Activated CD8-positive, alpha-beta memory T cell treated with anti-CD3 and anti-CD28 coated beads, Interleukin-2, amount 10 ng/mL, durations not matched to agents 7 days and 5 days (primary cell): ENCODE results near the gene KLHL30. TPM values are rescaled to one million over a fixed set of nuclear protein-coding genes. Genes with fewer than 3 reads are reported as not detected.

Experiments used
- ATAC-seq: fragments of 150-1000 bp; cut with Tn5 transposase; one replicate; pipeline ENCODE4 v1.10.0; 2021; ENCODE audit warnings: moderate library complexity
- CTCF ChIA-PET: fragments of 350-600 bp; sonication (Branson Sonifier 250); formaldehyde crosslinking; loops from one replicate; lab custom pipeline; 2021; ENCODE audit warnings: antibody characterized with exemption; lab: Charles Lee
- DNase-seq: peaks from one replicate; pipeline ENCODE4 v3.0.0-alpha.2; 2020
- H3K27ac Mint-ChIP-seq: one replicate; pipeline ENCODE4 v1.8.0; 2021; ENCODE audit warnings: mild to moderate bottlenecking, mixed read lengths
- H3K27me3 Mint-ChIP-seq: one replicate; pipeline ENCODE4 v1.8.0; 2021; ENCODE audit warnings: mixed read lengths
- H3K36me3 Mint-ChIP-seq: one replicate; pipeline ENCODE4 v1.8.0; 2021; ENCODE audit warnings: mild to moderate bottlenecking, mixed read lengths
- H3K4me1 Mint-ChIP-seq: one replicate; pipeline ENCODE4 v1.8.0; 2021; ENCODE audit warnings: mixed read lengths
- H3K4me3 Mint-ChIP-seq: one replicate; pipeline ENCODE4 v1.8.0; 2021; ENCODE audit warnings: mild to moderate bottlenecking, moderate library complexity, mixed read lengths
- H3K9me3 Mint-ChIP-seq: one replicate; pipeline ENCODE4 v1.8.0; 2022; ENCODE audit warnings: low read depth, mixed read lengths
- total RNA-seq, 2 experiments: library from RNA; stranded (reverse); gene quantifications; one replicate each; pipeline ENCODE4 v1.2.3, GENCODE V29; 2021

KLHL30 gene, protein sequence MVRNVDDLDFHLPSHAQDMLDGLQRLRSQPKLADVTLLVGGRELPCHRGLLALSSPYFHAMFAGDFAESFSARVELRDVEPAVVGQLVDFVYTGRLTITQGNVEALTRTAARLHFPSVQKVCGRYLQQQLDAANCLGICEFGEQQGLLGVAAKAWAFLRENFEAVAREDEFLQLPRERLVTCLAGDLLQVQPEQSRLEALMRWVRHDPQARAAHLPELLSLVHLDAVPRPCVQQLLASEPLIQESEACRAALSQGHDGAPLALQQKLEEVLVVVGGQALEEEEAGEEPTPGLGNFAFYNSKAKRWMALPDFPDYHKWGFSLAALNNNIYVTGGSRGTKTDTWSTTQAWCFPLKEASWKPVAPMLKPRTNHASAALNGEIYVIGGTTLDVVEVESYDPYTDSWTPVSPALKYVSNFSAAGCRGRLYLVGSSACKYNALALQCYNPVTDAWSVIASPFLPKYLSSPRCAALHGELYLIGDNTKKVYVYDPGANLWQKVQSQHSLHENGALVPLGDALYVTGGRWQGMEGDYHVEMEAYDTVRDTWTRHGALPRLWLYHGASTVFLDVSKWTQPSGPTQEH
- not detected for total RNA-seq

DNA sequence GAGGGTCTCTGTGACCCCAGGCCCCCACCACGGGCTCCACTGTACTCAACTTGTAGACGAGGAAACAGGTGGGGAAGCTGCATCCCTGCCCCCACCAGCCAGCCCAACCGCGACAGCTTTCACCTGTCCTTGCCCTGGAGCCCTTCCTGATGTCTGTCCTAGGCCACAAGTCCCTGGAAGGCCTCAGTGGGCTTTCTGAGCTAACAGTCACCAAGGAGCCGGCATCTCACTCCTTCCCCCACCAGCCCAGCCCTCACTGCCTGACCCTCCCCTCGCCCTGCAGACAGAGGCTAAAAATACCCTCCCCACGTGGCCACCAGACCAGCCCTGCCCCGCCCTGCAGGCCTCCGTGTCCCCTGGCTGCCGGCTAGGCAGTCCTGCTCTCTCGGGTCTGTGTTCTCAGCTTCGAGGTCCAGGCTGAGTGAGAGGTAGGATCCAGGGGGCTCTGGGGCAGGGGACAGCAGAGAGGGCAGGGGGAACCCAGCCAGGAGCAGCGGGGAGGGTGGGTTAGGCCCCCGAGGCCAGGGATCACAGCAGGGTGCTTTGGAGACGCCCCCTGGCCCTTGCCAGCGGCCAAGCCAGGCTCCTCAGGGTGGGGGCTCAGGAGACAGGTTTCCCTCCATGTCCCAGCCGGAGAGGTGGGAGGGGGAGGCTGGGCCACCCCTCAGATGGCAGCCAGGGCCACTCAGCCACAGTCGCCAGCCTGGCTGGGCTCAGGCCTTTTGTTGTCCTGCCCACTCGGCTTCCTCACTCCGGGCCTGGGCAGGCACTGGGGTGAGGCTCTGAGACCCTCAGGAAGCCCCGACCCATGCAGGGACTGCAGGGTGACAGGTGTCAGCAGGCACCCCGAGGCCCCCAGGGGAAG lies at the start of gene KLHL30:
Gene KLHL30 (plus strand): TSS at position 338 of the 865 bp plus-strand sequence. CDS start 2,087 bp downstream, outside the sequence.
- no peaks in the 10 kb centered on the region for H3K9me3 Mint-ChIP-seq
- H3K4me3 Mint-ChIP-seq: no peak within 1 kb of the TSS
- H3K36me3 Mint-ChIP-seq: no peaks in the 10 kb centered on the region
- no peak within 1 kb of the TSS for H3K27ac Mint-ChIP-seq
- no peak for DNase-seq
- ATAC-seq: no peak
- CTCF ChIA-PET: interaction anchor here (0.7 to 1.6 kb wide), 5 partner anchors 49 to 280 kb away, joined by 3 to 6 read pairs (median 3); no protein-coding TSS in a partner anchor
- no peaks in the 10 kb centered on the region for H3K4me1 Mint-ChIP-seq
- H3K27me3 Mint-ChIP-seq: no peaks in the 10 kb centered on the region

DNA sequence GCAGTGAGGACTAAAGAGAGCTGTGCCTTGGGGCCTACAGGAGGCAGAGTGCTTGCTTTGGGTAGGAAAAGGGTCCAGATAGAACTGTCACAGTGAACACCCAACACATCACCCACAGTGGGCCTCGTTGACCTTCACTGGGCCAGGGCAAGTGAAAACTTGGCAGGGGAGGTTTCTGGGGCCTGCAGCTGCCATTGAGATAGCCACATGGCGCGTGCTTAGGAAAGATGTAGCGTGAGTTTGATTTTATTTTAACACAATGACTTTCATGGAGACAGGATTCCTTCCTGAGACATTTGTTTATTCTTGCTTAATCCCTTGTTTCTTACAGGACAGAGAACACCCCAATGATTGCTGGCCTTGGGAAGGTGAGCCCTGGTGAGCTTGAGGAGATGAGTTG lies 47.6 kb upstream of the KLHL30 start:
- H3K27ac Mint-ChIP-seq: no peak overlapping the region
- H3K36me3 Mint-ChIP-seq: peaks cover 4% of the 10 kb centered on the region
- CTCF ChIA-PET: no interaction called here

DNA sequence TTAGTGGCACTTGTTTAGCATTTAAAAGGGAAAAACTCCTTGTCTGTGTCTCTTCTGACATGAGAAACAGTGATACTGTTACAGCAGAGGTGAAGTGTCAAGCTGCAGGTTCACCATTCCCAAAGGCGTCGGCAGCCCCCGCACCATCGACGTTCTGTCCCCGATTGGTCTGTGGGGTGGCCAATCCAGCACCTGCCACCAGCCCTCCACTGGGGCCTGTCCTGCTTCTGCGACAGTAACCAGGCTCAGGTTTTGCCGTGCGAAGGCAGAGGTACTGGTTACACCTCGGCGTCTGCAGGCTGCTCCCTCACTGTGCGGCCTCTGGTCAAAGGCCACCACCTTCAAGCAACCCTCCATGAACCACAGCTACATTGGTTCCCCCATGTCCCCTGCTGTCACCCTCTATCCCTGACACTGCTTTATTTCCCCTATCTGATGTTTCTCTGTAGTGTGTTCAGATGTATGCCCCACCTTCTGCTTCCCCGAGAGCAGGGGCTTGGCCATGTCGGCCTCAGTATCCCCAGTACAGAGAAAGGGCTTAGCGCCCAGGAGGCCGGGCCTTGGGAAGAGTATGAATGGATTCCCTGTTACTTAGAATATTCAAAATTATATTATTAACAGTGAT lies 46.9 kb upstream of the KLHL30 start:
- CTCF ChIA-PET: no interaction called here

More for the DNA sequence above, 47.6 kb upstream of the KLHL30 start:
- peaks cover 6% of the 10 kb centered on the region for H3K4me1 Mint-ChIP-seq
- DNase-seq (peak; percentile 25), ATAC-seq (no peak)
- no peaks in the 10 kb centered on the region for H3K9me3 Mint-ChIP-seq
- H3K27me3 Mint-ChIP-seq: no peaks in the 10 kb centered on the region
- H3K4me3 Mint-ChIP-seq: no peak overlapping the region

GRCh38 chr2:238092486-238093035 lies 45.9 kb upstream of the KLHL30 start:
- Mint-ChIP-seq H3K4me1 (no peaks in the 10 kb centered on the region), H3K4me3 (no peak overlapping the region), H3K9me3 (no peaks in the 10 kb centered on the region), H3K36me3 (peaks cover 3% of the 10 kb centered on the region), H3K27ac (no peak overlapping the region), H3K27me3 (no peaks in the 10 kb centered on the region)
- ATAC-seq (no peak), DNase-seq (peak; percentile 21)
- CTCF ChIA-PET: no interaction called here

More for the DNA sequence above, 46.9 kb upstream of the KLHL30 start:
- no peak for ATAC-seq
- H3K27me3 Mint-ChIP-seq: no peaks in the 10 kb centered on the region
- H3K36me3 Mint-ChIP-seq: peaks cover 4% of the 10 kb centered on the region
- no peak overlapping the region for H3K4me3 Mint-ChIP-seq
- no peaks in the 10 kb centered on the region for H3K9me3 Mint-ChIP-seq
- H3K4me1 Mint-ChIP-seq: peaks cover 6% of the 10 kb centered on the region
- no peak overlapping the region for H3K27ac Mint-ChIP-seq
- DNase-seq: peak; percentile 35

- Mint-ChIP-seq H3K36me3 (peaks cover 6% of the 10 kb centered on the region), H3K4me1 (no peaks in the 10 kb centered on the region), H3K4me3 (no peak overlapping the region), H3K9me3 (no peaks in the 10 kb centered on the region), H3K27ac (no peak overlapping the region), H3K27me3 (no peaks in the 10 kb centered on the region)
- CTCF ChIA-PET: no interaction called here
- ATAC-seq (no peak), DNase-seq (peak; percentile 33)
Observed at GRCh38 chr2:238093181-238094140, 45.0 kb upstream of the KLHL30 start.

DNA sequence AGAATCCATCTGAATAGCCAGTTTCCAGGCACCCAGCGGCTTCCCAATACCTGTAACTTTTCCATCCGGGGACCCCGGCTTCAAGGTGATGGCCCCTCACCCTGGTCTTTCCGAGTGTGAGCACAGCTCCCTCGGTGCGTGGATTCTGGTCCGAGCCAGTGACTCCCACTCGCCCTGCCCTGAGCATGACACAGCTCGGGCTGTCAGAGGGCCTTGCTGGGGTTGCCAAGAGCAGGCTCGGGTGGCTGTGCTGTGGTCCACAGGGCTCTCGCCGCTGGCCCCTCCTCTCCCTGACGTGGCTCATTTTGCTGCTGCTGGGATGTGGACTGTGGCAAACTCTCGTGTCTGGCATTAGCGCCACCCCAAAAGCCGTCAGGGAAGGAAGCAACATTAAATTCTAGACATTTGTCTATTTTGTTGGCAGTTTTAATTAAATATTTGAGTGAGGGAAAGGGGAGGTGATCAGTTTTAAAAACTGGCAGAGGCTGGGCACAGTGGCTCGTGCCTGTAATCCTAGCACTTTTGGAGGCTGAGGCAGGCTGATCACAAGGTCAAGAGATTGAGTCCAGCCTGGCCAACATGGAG lies 43.9 kb upstream of the KLHL30 start:
- Mint-ChIP-seq H3K36me3 (peaks cover 5% of the 10 kb centered on the region), H3K4me1 (no peaks in the 10 kb centered on the region), H3K4me3 (no peak overlapping the region), H3K9me3 (no peaks in the 10 kb centered on the region), H3K27ac (no peak overlapping the region), H3K27me3 (no peaks in the 10 kb centered on the region)
- DNase-seq: no peak
- ATAC-seq: no peak
- CTCF ChIA-PET: no interaction called here

DNA sequence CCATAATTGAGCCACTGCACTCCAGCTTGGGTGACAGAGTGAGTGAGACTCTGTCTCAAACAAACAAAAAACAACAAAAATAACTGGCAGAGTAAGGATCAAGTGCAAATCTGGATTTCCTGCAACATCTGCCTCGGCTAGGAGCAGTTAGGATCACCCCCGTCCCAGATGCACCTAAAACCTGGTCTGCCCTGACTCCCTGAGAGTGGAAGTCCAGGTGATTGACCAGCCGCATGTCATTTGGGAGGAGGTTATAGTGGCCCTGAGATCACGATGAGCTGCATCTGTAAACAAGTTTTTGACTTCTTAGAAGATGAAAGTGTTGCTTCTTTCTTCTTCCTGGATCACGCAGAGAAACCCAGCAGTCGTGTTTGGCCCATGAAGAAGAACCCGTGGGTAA lies 43.3 kb upstream of the KLHL30 start:
- H3K27ac Mint-ChIP-seq: no peak overlapping the region
- no peaks in the 10 kb centered on the region for H3K27me3 Mint-ChIP-seq
- H3K4me3 Mint-ChIP-seq: no peak overlapping the region
- CTCF ChIA-PET: no interaction called here
- DNase-seq (no peak), ATAC-seq (no peak)
- H3K4me1 Mint-ChIP-seq: no peaks in the 10 kb centered on the region
- H3K9me3 Mint-ChIP-seq: no peaks in the 10 kb centered on the region
- peaks cover 5% of the 10 kb centered on the region for H3K36me3 Mint-ChIP-seq

GRCh38 chr2:238096311-238097011 lies 42.0 kb upstream of the KLHL30 start:
- Mint-ChIP-seq H3K4me1 (no peaks in the 10 kb centered on the region), H3K27me3 (no peaks in the 10 kb centered on the region), H3K4me3 (no peak overlapping the region), H3K36me3 (peaks cover 5% of the 10 kb centered on the region), H3K27ac (no peak overlapping the region), H3K9me3 (no peaks in the 10 kb centered on the region)
- DNase-seq (peak; percentile 31), ATAC-seq (no peak)
- CTCF ChIA-PET: no interaction called here

- Mint-ChIP-seq H3K4me1 (no peaks in the 10 kb centered on the region), H3K27ac (no peak overlapping the region), H3K4me3 (no peak overlapping the region), H3K9me3 (no peaks in the 10 kb centered on the region), H3K27me3 (no peaks in the 10 kb centered on the region), H3K36me3 (peaks cover 5% of the 10 kb centered on the region)
- peak; percentile 38 for DNase-seq
- CTCF ChIA-PET: no interaction called here
- ATAC-seq: no peak
Observed at GRCh38 chr2:238097201-238097987, 41.1 kb upstream of the KLHL30 start.

DNA sequence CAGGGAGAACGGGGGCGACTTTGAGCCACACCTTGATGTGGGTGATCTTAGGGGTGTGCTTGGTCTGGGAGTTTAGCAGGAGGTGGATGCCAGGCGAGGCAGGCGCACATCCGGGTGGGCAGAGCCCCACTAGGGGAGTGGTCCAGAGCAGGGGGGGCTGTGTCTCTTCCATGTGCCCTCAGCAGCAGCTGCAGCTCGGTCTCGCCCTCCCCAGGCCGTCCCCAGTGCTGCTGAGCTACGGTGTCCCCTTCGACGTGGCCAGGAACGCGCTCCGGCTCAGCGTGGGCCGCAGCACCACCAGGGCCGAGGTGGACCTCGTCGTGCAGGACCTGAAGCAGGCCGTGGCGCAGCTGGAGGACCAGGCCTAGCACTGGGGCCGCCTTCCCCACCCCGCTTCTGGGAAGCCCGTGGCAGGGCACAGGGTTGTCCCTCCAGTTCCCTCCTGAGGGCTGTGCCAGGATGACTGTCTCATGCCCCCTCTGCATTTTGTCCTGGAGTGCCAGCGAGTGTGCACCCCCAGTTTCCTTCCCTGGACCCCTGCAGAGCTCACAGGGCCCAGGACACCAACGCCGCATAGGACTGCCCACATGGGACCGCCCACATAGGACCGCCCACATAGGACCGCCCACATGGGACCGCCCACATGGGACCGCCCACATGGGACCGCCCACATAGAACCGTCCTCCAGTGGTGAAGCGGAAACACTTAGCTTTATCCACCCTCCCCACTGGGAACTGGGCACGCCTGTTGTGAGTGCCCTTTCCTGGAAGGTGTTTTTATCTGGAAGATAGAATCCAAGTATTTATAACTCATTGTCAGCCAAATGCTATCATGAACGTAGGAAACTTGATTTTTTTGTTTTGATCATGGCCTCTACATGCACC lies 40.2 kb upstream of the KLHL30 start:
- H3K4me3 Mint-ChIP-seq: no peak overlapping the region
- CTCF ChIA-PET: no interaction called here
- ATAC-seq (peak; percentile 73), DNase-seq (peak; percentile 40)
- no peaks in the 10 kb centered on the region for H3K9me3 Mint-ChIP-seq
- H3K27me3 Mint-ChIP-seq: no peaks in the 10 kb centered on the region
- H3K4me1 Mint-ChIP-seq: no peaks in the 10 kb centered on the region
- H3K27ac Mint-ChIP-seq: no peak overlapping the region
- peaks cover 5% of the 10 kb centered on the region for H3K36me3 Mint-ChIP-seq
